Stimulated activated CD4-positive, alpha-beta T cell treated with anti-CD3 and anti-CD28 coated beads, Interleukin-15, amount 100 ng/mL, for 24 hours (primary cell): Measurements from ENCODE around the gene ERBB4.

Experiments
- DNase-seq: peaks from one replicate; pipeline ENCODE4 v3.0.0-alpha.2; 2020

The ERBB4 gene

GRCh38 chr2:211875488-211875887 is 663.1 kb downstream of the ERBB4 start:
- no peak for DNase-seq

DNA sequence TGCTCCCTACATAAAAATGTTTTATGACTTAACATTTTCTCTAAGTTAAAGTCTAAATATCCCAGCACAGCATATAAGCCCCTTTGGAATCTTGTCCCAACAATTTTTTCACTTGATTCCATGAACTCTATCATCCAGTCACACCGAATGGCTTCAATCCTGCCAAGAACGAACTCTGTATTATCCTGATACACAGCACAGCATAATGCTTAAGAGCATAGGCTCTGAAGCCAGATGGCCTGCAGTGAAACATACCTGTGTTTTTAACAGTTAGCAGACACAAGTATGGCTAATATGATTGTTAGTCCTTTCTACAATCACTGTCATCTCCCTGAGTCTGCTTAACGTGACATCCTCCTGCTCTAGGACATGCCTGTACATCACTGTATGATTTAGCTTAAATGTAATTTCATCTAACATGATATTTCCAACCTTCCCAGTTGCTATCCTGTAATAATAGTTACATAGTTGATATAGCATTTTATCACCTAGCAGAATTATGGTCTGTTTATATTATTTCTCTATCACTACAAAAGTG is 669.5 kb downstream of the ERBB4 start:
- DNase-seq: no peak

GRCh38 chr2:211867845-211868451 is 670.7 kb downstream of the ERBB4 start:
- DNase-seq: no peak

DNA sequence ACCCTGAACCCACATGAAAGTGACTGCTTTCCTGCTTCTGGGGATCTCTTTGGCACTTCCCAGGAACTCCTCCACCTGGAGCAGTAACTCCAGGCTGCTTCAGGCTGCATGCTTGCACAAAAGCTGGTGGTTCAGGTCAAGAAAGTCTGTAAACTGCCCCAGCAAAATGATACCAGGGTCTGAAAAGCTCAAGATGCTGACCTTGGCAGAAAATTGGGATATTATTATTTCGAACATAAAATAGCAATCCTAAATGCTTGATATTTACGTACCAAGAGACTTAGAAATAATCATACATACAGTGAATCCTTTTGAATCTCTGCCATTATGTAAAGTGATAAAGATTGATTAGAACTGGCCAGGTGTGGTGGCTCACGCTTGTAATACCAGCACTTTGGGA is 674.3 kb downstream of the ERBB4 start:
- no peak for DNase-seq

- DNase-seq: no peak
Observed at GRCh38 chr2:211860224-211860623, 678.4 kb downstream of the ERBB4 start.

DNA sequence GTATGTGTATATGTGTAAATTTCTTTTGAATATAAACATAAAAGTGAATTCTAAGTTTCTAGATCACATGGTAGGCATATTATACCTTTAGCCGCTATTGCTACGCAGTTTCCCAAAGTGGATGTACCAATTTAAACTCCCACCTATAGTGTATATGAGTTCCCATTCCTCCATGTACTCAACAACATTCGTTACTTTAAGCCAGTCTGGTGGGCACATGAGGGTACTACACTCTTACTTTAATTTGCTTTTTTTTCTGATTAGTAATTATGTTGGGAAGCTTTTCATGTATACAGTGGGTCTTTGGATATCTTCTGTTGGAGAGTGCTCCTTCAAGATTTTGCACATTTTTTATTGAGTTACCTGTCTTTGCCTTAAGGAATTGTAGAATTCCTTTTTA is 683.8 kb downstream of the ERBB4 start:
- DNase-seq: no peak

- no peak for DNase-seq
Observed at GRCh38 chr2:211846714-211847113, 691.9 kb downstream of the ERBB4 start.

- DNase-seq: no peak
Observed at GRCh38 chr2:211846036-211846400, 692.6 kb downstream of the ERBB4 start.

- DNase-seq: no peak
Observed at GRCh38 chr2:211845338-211846035, 693.1 kb downstream of the ERBB4 start.

DNA sequence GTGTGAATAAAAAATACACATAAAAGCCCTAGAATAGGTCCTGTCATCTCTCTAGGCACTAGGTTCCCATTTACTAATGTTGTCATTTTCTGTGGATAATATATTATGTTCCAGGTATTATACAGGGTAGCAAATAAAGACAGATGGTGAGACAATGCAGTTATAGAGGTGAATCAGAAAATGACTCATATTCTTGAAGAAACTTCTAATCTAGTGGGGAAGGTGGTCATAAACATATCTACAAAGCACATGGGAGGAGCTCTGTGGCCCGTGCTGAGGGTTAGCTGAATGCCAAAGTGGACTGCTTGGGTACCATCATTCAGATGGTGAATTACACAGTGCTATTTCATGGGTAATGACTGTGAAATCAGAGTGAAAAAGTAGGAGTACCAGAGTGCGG is 700.9 kb downstream of the ERBB4 start:
- no peak for DNase-seq

DNA sequence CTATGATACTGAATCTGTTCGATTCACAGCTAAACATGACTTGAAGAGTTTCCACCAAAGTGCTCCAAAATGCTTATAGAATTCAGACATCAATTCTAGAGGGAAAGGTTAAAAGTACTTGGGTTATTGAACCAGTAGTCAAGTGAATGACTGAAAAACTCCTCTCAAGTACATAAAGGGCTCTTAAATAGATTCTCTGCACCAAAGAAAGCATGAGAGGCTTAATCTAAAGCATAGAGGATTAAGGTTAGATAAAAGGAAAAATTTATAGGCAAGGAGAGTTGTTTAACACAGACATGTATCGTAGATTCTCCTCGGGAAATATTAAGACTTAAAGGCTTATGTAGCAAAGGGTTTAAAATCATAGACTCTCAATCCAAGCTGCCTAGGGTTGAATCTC is 701.4 kb downstream of the ERBB4 start:
- DNase-seq: no peak

GRCh38 chr2:211836409-211836808 is 702.2 kb downstream of the ERBB4 start:
- no peak for DNase-seq

DNA sequence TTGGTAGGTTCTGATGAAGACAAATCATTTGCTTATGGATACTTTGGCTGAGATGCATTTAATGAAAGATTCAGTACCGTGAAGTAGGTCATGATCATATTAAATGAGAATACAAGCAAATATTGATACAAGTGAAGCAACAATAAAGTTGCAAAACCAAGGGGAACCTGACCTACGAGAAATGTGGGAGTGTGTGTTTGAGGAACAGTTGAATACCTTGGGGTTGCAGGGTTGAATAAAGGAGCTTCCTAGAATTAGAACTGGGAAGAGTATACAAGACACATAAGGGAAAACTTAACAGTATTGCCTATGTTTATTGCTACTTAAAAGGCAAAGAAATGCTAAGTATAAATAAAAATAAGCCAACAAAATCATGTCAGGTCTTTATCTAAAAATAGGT is 702.9 kb downstream of the ERBB4 start:
- no peak for DNase-seq

GRCh38 chr2:211833582-211834279 is 704.9 kb downstream of the ERBB4 start:
- DNase-seq: no peak

DNA sequence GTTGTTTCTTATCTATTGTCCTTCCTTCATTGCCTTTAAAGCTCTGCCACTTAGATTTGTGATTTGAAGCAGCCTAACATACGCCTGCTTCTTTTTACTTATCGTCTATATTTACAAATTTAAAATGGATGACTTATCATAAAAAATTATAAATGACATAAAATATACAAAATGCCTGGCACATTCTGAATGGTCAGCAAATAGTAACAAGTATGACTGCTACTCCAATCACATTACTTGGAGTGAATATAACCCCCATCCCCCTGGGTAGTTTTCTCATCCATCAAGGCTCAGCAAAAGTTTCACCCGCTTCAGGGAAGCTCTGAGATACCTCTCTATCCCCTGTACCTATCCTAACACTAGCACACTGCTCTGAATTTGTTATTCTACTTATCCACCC is 708.9 kb downstream of the ERBB4 start:
- DNase-seq: no peak

DNA sequence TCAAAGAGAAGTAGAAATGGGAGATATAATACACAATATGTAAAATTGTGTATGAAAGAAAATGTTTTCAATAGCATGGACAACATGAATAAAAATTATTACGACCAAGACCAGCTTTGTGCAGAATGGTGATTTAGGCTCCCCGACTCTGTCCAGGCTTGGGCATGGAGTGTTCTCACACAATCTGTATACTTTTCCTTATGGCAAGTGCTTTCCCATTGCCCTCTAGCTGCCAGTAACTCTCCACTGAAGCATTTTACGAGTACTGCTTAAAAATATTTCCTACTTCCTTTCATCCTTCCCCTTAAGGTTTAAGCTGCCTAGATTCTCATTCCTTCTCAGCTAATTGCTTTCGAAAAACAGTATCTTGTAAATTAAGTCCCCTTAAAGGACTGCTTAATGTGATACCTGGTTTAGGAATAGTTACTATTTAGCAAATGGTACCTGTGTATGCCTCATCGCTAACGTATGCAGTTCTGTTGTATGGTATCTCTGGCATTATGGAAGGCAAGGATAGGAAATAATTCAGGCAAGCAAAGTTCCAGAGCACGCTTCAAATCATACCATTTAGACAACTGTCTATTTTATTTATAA is 714.6 kb downstream of the ERBB4 start:
- DNase-seq: no peak

DNA sequence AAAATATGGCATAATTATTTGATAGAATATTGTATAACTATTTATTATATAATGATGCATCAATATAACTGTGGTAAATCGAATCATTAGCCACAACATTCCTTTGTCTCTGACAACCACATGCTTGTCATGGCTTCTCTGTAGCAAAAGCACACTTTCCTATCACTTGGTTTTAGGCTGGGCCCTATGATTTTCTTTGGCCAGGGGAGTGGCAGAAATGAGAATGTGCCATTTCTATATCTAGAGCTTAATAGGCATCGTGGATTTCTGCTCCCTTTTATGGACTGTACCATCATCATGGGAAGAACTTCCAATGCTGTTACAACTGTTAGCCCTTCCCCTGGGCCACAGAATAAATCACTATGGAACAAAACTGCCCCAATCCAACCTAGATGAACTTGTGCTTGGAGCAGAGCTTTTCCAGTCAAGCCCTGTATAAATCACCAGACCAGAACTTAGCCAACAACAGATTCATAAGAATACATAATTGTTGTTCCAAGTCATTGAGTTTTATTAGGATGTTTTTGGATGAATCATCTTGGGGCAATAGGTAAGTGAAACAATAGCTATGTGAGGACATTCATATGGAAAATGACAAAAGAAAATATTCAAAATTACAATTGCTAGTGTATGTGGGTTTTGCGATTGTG is 715.8 kb downstream of the ERBB4 start:
- no peak for DNase-seq

- DNase-seq: no peak
Observed at GRCh38 chr2:211816754-211817153, 721.8 kb downstream of the ERBB4 start.

DNA sequence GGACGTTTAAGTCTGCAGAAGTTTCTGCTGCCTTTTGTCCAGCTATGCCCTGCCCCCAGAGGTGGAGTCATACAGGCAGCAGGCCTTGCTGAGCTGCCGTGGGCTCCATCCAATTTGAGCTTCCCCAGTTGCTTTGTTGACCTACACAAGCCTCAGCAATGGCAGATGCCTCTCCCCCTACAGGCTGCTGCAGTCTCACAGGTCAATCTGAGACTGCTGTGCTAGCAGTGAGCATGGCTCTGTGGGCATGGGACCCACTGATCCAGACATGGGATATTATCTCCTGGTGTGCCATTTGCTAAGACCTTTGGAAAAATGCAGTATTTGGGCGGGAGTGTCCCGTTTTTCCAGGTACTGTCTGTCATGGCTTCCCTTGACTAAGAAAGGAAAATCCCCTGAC is 726.0 kb downstream of the ERBB4 start:
- DNase-seq: no peak

GRCh38 chr2:211802666-211803065 is 735.9 kb downstream of the ERBB4 start:
- no peak for DNase-seq

DNA sequence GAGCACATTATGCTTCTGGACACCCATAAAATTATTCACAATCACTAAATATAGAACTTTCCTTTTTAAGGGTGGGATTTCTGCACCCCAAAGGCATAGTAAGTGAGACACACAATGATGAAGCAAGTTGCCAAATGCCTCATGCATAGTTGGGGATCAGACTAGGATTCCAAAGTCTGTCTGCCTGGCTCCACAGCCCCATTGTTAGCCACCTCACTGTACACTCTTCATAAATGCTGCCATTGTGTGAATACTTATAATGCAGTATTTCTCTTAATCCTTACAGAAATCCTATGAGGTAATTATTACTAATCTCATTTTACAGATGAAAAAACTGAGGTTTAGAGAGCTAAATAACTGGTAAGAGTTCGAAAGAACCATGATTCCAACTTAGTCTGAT is 738.6 kb downstream of the ERBB4 start:
- DNase-seq: no peak

DNA sequence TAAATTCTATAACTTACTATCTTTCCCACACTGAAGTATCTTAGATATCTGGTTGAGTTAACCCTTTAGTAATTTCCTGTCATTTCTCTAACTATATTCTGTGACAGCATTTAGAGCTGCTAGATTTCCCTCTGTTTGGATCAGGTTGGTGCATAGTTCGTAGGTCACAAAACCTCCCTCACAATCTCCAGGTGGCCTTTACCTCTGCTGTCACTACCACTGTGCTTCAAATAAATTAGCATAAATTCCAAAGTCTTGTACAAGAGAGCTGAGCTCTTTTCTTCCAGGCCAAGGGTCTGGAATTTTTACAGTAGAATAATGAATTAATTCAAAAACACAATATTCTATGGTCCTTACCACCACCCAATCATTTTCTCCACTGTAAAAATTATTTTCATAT is 739.7 kb downstream of the ERBB4 start:
- DNase-seq: no peak

DNA sequence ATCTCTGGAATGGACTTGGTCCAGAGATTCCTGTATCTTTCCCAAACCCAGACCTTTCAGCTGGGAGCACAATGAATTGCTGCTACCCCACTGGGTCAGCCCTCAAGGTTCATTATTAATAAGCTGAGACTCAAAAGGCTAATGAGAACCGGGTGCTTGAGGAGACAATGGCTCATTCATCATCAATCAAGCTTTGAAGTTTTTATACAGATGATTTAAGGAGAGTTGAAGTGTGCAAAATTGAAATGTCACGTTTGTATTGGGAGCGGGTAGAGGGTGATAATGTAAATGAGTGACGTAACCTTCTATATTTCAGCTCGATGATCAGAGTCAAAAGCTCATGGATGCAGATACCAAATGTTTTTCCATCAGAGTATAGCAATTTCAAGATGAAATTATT is 744.9 kb downstream of the ERBB4 start:
- DNase-seq: no peak
